HepG2 (cell line): ENCODE data around the gene HIRA. TPM values are rescaled to one million over a fixed set of nuclear protein-coding genes. Genes with fewer than 3 reads are reported as not detected.

Experiments used
- CEBPB ChIP-seq: IDR thresholded peaks from 2 replicates; pipeline ENCODE4 v1.6.1; 2011; ENCODE audit warnings: low read depth, low read length, improper control_type of control experiment, borderline replicate concordance
- CHCHD3 ChIP-seq: sonication (generic); formaldehyde crosslinking; IDR thresholded peaks from 2 replicates; pipeline ENCODE4 v1.8.0; 2022; ENCODE audit warnings: mild to moderate bottlenecking, missing genetic modification reagents, moderate library complexity
- ELF3 ChIP-seq: IDR thresholded peaks from 2 replicates; pipeline ENCODE4 v1.6.1; 2016; ENCODE audit warnings: missing genetic modification reagents, missing compliant biosample characterization
- GLI4 ChIP-seq: sonication (generic); formaldehyde crosslinking; IDR thresholded peaks from 2 replicates; pipeline ENCODE4 v1.5.1; 2020; ENCODE audit warnings: missing genetic modification reagents, mild to moderate bottlenecking, moderate library complexity, borderline replicate concordance
- GZF1 ChIP-seq: sonication (generic); formaldehyde crosslinking; IDR thresholded peaks from 2 replicates; pipeline ENCODE4 v1.5.1; 2020; ENCODE audit warnings: mild to moderate bottlenecking, missing genetic modification reagents
- HBP1 ChIP-seq: IDR thresholded peaks from 2 replicates; pipeline ENCODE4 v1.6.1; 2016; ENCODE audit warnings: low read depth, control low read depth
- HMGA1 ChIP-seq: sonication (generic); formaldehyde crosslinking; conservative IDR thresholded peaks from 2 replicates; pipeline ENCODE4 v1.4.0; 2020; ENCODE audit warnings: missing genetic modification reagents
- KDM5B ChIP-seq: sonication (generic); formaldehyde crosslinking; IDR thresholded peaks from 2 replicates; pipeline ENCODE4 v1.4.0; 2020; ENCODE audit warnings: missing genetic modification reagents, mild to moderate bottlenecking, borderline replicate concordance
- MLX ChIP-seq: IDR thresholded peaks from 2 replicates; pipeline ENCODE4 v1.6.1; 2016
- MTERF4 ChIP-seq: sonication (generic); formaldehyde crosslinking; IDR thresholded peaks from 2 replicates; pipeline ENCODE4 v1.8.0; 2023; ENCODE audit warnings: mild to moderate bottlenecking, missing genetic modification reagents
- NRL ChIP-seq: sonication (generic); formaldehyde crosslinking; IDR thresholded peaks from 2 replicates; pipeline ENCODE4 v1.5.0; 2020; ENCODE audit warnings: missing genetic modification reagents, mild to moderate bottlenecking, moderate library complexity, borderline replicate concordance
- TAF1 ChIP-seq: sonication (generic); formaldehyde crosslinking; IDR thresholded peaks from 2 replicates; pipeline ENCODE4 v1.4.0; 2020; ENCODE audit warnings: missing genetic modification reagents
- YEATS4 ChIP-seq: sonication (generic); formaldehyde crosslinking; IDR thresholded peaks from 2 replicates; pipeline ENCODE4 v1.4.0; 2020; ENCODE audit warnings: missing genetic modification reagents, borderline replicate concordance
- ZNF337 ChIP-seq: sonication (generic); formaldehyde crosslinking; IDR thresholded peaks from 2 replicates; pipeline ENCODE4 v1.5.1; 2020; ENCODE audit warnings: missing genetic modification reagents, low read depth, mild to moderate bottlenecking, borderline replicate concordance
- ZNF33B ChIP-seq: sonication (generic); formaldehyde crosslinking; IDR thresholded peaks from 2 replicates; pipeline ENCODE4 v1.5.1; 2020; ENCODE audit warnings: mild to moderate bottlenecking, missing genetic modification reagents
- ZNF34 ChIP-seq: sonication (generic); formaldehyde crosslinking; IDR thresholded peaks from 2 replicates; pipeline ENCODE4 v1.4.0; 2020; ENCODE audit warnings: mild to moderate bottlenecking, missing genetic modification reagents, borderline replicate concordance
- ZNF501 ChIP-seq: sonication (generic); formaldehyde crosslinking; IDR thresholded peaks from 2 replicates; pipeline ENCODE4 v1.5.1; 2020; ENCODE audit warnings: mild to moderate bottlenecking, moderate library complexity, missing genetic modification reagents
- ZNF547 ChIP-seq: sonication (generic); formaldehyde crosslinking; IDR thresholded peaks from 2 replicates; pipeline ENCODE4 v1.5.1; 2020; ENCODE audit warnings: mild to moderate bottlenecking, missing genetic modification reagents
- ZNF687 ChIP-seq: sonication (generic); formaldehyde crosslinking; IDR thresholded peaks from 2 replicates; pipeline ENCODE4 v1.5.1; 2020; ENCODE audit warnings: mild to moderate bottlenecking, missing genetic modification reagents, moderate library complexity
- ZNF883 ChIP-seq: sonication (generic); formaldehyde crosslinking; IDR thresholded peaks from 2 replicates; pipeline ENCODE4 v1.5.1; 2020; ENCODE audit warnings: mild to moderate bottlenecking, missing genetic modification reagents; ENCODE audit errors: not compliant biosample characterization
- polyA plus RNA-seq, 8 experiments: library from polyadenylated mRNA; depleted of rRNA in 3 of 8; stranded (reverse) in 7 of 8; unstranded in 1 of 8; fragments of >200 nt; fragmentation: Illumina TruSeq in 4 of 8; extraction: Trizol in 4 of 8; gene quantifications; 2 replicates each; pipeline versions ENCODE4 v1.2.1 to v1.2.3, GENCODE V29; 2011 to 2016; ENCODE audit warnings: low read depth in 4 of 8, missing spikeins in 1 of 8, mixed read lengths in 1 of 8; ENCODE audit not compliant: insufficient read depth in 1 of 8
- total RNA-seq, 5 experiments: library from RNA; depleted of rRNA; stranded (reverse); fragments of >200 nt; fragmentation: Illumina TruSeq; extraction: Trizol; gene quantifications; 2 replicates each; pipeline ENCODE4 v1.2.3, GENCODE V29; 2016; ENCODE audit warnings: low read depth in 1 of 5

The HIRA gene
- total and polyA plus RNA-seq, 2 of the 13 experiments (the other 11 are each of a cell fraction or from before 2014, with no cell fraction given), result 21.5 to 29.2 TPM

- TF ChIP-seq ZNF687 (CRISPR knock-in tag) (peak; percentile 75), KDM5B (CRISPR knock-in tag) (0 out of 2 replicates have a peak, but pooled peaks have one; percentile 71), NRL (peak; percentile 33; the same call in 1 of the 2 replicates), ZNF547 (CRISPR knock-in tag) (0 out of 2 replicates have a peak, but pooled peaks have one; percentile 51), ZNF33B (CRISPR knock-in tag) (0 out of 2 replicates have a peak, but pooled peaks have one; percentile 40), CEBPB (peak; percentile 44; the same call in 1 of the 2 replicates), HBP1 (0 out of 2 replicates have a peak, but pooled peaks have one; percentile 11), TAF1 (CRISPR knock-in tag) (0 out of 2 replicates have a peak, but pooled peaks have one; percentile 38), ZNF501 (peak; percentile 84; the same call in 1 of the 2 replicates), GLI4 (CRISPR knock-in tag) (peak; percentile 69; the same call in 1 of the 2 replicates), YEATS4 (CRISPR knock-in tag) (peak; percentile 19; the same call in 1 of the 2 replicates), MLX (CRISPR knock-in tag) (no peak), ZNF337 (CRISPR knock-in tag) (0 out of 2 replicates have a peak, but pooled peaks have one; percentile 61), ZNF34 (0 out of 2 replicates have a peak, but pooled peaks have one; percentile 44), ELF3 (peak; percentile 9; the same call in 1 of the 2 replicates), HMGA1 (CRISPR knock-in tag) (no peak), GZF1 (CRISPR knock-in tag) (0 out of 2 replicates have a peak, but pooled peaks have one; percentile 9), ZNF883 (peak; percentile 77), CHCHD3 (no peak), MTERF4 (CRISPR knock-in tag) (no peak)
Observed at GRCh38 chr22:19292458-19293230, 138.9 kb downstream of the HIRA start (continued).
